Retinal pigment epithelial cell (primary cell): ENCODE results near the gene DLG1.
"Not testable (repeated sequence)": the region's sequence is repeated elsewhere in the genome, so short reads cannot be mapped to it uniquely, and the experiment has no call there.

Source experiments
- DNase-seq: peaks from one replicate; pipeline ENCODE4 v3.0.0-alpha.2; 2010; ENCODE audit warnings: low read depth
- H3K4me3 ChIP-seq: 2 replicates; pipeline ENCODE4 v1.5.1; 2011; ENCODE audit warnings: mild to moderate bottlenecking, low read length, control low read depth, moderate library complexity
- CTCF ChIP-seq: conservative IDR thresholded peaks from 2 replicates; pipeline ENCODE4 v1.5.1; 2011; ENCODE audit warnings: low read depth, low read length, control low read depth, inconsistent platforms

Gene DLG1

DNA sequence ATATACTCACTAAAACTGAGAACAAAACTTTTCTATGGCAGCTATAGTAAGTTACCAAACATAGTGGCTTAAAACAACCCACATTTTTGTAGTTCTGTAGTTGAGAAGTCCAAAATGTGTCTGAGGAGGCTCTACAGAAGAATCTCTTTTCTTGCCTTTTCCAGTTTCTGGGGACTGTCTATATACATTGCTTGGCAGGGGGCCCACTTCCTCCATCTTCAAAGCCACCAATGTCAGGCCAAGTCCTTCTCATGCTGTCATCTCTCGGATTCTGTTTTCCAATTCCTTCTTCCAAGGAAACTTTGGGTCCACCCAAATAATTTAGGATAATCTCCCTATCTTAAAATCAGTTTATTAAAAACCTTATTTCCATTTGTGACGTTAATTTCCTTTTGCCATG, 92.7 kb downstream of the DLG1 start:
- TF ChIP-seq CTCF, result no peak
- DNase-seq, result no peak
- no peak overlapping the region for H3K4me3 ChIP-seq

DNA sequence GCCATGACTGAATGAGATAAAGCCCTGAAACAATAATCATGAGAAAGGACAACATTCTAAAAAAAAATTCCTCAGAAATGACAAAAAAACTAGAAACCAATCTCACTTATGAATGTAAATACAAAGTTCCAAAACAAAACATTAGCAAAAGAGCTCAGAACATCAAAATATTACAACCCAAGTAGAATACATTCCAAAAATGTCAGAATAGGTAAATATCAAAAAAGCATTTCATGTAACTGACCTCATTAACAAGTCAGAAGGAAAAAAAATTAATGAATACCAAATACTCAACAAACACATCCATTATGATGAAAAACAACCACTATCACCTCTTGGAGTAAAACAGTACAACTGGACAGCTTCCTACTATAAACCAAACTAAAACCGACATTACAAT, 93.1 kb downstream of the DLG1 start:
- DNase-seq, result no peak
- TF ChIP-seq CTCF, result no peak
- no peak overlapping the region for H3K4me3 ChIP-seq

GRCh38 chr3:197204736-197205135, 93.7 kb downstream of the DLG1 start:
- no peak for TF ChIP-seq CTCF
- H3K4me3 ChIP-seq, result no peak overlapping the region
- DNase-seq, result no peak

GRCh38 chr3:197203714-197204146, 94.7 kb downstream of the DLG1 start:
- no peak overlapping the region for H3K4me3 ChIP-seq
- DNase-seq, result no peak
- no peak for TF ChIP-seq CTCF

DNA sequence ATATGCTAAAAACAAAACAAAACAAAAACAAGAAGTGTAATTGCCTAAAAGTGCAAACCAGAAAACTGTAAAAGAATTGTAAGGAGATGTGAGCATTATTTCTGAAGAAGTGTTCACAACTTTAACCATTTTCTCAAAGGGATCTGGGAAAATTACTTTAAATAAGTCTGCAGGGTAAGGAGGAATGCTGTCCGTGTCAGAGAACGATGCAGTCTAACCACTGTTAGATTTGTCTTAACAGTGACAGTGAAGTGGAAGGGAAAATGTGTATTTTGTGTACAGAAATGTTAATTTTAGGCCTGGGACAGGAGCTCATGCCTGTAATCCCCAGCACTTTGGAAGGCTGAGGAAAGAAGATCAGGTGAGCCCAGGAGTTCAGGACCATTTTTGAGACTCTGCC, 95.7 kb downstream of the DLG1 start:
- no peak overlapping the region for H3K4me3 ChIP-seq
- no peak for TF ChIP-seq CTCF
- DNase-seq, result no peak

- no peak for TF ChIP-seq CTCF
- DNase-seq, result no peak
- no peak overlapping the region for H3K4me3 ChIP-seq
Measured at GRCh38 chr3:197201791-197202452, 96.5 kb downstream of the DLG1 start.

- not testable (repeated sequence) for H3K4me3 ChIP-seq, DNase-seq
Measured at GRCh38 chr3:197200856-197201255, 97.6 kb downstream of the DLG1 start.
